Cardiac fibroblast (primary cell): ENCODE data around the gene ETFB.

Source experiments
- DNase-seq, 2 donors: peaks; one replicate each; pipeline versions ENCODE4 v3.0.0 to v3.0.0-alpha.2; 2010; ENCODE audit warnings: low read depth in 2 of 2
- H3K4me3 ChIP-seq, 2 donors: replicated peaks in 1 of 2; 1 replicate in 1 of 2; 2 replicates in 1 of 2; pipeline ENCODE4 v1.5.1; 2011; ENCODE audit warnings: low read depth in 2 of 2, low read length in 2 of 2, mild to moderate bottlenecking in 2 of 2, moderate library complexity in 1 of 2
- TF ChIP-seq, protein P1 (sequence below): IDR thresholded peaks from one replicate; pipeline ENCODE4 v1.5.1; 2011; ENCODE audit warnings: low read depth, mild to moderate bottlenecking, low read length, inconsistent platforms

Gene ETFB

DNA sequence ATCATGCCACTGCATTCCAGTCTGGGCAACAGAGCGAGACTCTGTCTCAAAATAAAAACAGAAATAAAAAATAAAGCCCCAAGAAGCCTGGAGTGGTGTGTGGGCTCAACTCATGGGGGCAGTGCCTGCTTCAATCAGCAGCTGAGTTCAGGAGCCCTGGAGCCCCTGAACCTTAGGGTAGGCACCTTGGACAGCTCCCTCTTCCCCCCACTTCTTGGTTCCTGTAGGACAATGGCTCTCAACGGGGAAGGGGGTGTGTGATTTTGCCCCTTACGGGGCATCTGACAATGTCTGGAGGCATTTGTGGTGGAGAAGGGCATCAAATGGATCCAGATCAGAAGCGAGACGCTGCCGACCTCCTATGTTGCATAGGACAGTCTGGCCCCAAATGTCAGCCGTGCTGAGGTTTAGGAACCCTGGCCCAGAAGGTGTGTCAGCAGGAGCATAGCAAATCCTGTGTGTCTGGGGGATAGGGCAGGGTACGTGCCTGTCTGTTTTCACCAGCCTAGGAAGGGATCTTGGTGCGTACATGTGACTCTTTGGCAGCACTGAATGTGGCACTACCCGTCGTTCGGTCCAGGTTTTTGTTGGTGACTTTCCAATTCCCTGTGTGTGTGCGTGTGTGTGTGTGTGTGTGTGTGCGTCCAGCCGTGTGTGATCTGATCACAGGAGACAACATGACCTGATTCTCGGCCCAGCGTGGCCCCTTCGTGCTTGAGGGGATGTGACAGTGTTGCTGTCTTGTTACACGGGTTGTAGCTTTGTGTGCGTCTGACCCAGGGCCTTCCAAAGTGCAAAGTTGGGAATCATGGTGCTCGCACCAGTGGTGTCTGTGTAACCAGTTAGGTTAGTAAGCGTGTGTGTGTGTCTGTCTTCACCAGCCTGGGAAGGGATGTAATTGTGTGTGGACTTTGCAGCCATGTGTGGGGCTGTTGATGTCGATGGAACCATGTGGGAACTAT lies 47.2 kb downstream of the ETFB start:
- H3K4me3 ChIP-seq, result no peak overlapping the region
- TF ChIP-seq, protein P1, sequence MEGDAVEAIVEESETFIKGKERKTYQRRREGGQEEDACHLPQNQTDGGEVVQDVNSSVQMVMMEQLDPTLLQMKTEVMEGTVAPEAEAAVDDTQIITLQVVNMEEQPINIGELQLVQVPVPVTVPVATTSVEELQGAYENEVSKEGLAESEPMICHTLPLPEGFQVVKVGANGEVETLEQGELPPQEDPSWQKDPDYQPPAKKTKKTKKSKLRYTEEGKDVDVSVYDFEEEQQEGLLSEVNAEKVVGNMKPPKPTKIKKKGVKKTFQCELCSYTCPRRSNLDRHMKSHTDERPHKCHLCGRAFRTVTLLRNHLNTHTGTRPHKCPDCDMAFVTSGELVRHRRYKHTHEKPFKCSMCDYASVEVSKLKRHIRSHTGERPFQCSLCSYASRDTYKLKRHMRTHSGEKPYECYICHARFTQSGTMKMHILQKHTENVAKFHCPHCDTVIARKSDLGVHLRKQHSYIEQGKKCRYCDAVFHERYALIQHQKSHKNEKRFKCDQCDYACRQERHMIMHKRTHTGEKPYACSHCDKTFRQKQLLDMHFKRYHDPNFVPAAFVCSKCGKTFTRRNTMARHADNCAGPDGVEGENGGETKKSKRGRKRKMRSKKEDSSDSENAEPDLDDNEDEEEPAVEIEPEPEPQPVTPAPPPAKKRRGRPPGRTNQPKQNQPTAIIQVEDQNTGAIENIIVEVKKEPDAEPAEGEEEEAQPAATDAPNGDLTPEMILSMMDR, result no peak
- no peak for DNase-seq

- DNase-seq, result no peak
- TF ChIP-seq, protein P1, result no peak
These were observed 48.2 kb downstream of the ETFB start for GRCh38 chr19:51317968-51318367.

DNA sequence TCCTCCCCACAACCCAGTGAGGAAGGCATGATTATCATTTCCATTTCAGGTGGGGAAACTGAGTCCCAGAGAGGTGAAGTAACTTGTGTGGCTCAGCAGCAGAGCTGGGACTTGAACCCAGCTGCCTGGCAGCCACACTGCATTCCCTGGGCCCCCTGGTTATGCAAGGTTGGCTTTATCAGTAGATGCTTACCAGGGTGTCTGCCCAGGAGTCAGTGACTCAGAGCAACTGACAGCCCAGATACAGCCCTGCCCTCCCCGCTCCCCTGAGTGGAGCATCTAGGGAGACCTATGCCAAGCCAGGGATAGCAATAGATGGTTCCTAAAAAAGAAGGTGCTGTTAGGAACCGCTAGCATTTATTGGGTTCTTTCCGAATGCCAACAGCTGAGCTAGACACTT lies 48.8 kb downstream of the ETFB start:
- TF ChIP-seq, protein P1, result no peak
- no peak overlapping the region for H3K4me3 ChIP-seq
- no peak for DNase-seq

More at GRCh38 chr19:51317968-51318367, 48.2 kb downstream of the ETFB start:
- H3K4me3 ChIP-seq, result no peak overlapping the region

DNA sequence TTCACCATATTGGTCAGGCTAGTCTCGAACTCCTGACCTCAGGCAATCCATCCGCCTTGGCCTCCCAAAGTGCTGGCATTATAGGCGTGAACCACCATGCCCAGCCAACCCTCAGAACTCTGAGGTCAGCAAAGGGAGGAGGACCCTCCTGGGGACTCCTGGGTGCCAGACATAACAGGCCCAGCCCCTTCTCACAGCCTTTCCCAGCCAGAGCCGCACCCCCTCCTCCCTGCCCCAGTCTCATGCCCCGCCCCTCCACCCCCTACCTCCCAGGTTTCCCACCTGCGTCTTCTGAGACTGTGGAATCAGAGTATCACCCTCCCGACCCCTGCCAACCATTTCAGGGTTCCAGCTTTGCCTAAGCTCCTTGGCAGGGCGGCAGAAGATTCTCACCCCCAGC lies 49.5 kb downstream of the ETFB start:
- DNase-seq, result no peak
- TF ChIP-seq, protein P1, result no peak
- no peak overlapping the region for H3K4me3 ChIP-seq

DNA sequence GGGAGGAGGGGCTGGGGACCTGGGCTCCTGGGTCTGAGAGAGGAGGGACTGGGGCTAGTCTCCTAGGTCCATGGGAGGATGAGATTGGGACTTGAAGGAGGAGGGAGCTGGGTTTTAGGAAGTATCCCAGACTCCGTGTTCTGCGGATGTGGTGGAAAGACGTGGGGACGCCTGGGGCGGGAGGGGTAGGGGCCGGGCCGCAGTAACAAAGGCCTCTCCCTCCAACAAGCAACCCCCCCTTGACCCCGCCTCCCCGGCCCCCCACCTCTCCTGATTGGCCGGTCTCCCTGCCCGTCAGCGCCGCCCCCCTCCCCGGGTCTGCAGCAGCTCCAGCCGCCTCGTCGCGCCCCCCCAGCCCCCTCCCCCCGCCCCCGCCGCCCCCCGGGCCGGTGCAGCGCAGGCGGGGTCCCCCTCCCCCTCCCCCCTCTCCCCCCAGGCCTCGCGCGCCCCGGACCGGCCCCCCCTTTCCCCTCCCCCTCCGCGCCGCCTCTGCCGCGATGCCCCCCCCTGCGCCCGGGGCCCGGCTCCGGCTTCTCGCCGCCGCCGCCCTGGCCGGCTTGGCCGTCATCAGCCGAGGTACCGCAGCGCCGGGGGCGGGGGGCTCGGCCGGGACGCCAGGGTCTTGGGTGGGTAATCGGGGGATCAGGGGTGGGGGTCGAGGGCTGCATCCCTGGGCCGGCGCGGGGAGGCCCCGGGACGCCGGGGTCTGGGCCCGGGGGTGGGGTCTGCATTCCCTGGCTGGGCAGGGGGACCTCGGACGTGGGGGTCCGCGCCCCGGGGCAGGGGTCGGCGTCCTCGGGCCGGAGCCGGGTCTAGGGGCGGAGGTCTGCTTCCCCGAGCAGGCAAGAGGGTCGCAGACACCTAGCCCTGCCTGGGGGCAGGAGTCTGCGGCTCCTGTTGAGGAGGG lies 54.6 kb downstream of the ETFB start, which contains the start of gene IGLON5:
TSS of gene IGLON5 (plus strand) at position 294 of the 907 bp plus-strand sequence. CDS start at position 498, 204 bp downstream.
- TF ChIP-seq, protein P1, result no peak
- H3K4me3 ChIP-seq, result no peak within 1 kb of the TSS
- DNase-seq, result no peak

DNA sequence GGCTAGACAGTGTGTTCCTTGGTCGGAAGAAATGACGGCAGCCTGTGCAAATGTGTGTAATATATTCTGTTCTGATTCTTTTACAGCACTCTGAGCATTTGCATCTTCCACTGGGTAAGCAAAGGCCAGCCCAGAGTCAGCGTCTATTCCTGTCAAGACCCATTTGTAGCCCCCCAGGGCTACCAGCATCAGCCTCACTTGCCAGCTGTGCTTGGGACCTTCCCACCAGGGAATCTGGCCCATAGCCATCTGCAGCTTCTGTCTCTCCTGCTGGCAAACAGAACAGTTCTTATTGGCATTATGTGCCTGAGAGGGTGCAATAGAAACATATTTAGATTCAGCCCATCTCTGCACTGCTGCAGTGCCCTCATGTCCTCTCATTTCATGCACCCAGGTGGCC lies 60.7 kb downstream of the ETFB start:
- H3K4me3 ChIP-seq, result no peak overlapping the region
- TF ChIP-seq, protein P1, result no peak
- no peak for DNase-seq
